NCI-H2171 (cell line): ENCODE measurements around the gene SLC35E3.

Experiments used
- DNase-seq: peaks from one replicate; lab custom pipeline; 2025; lab: John Stamatoyannopoulos, UW

SLC35E3 gene

DNA sequence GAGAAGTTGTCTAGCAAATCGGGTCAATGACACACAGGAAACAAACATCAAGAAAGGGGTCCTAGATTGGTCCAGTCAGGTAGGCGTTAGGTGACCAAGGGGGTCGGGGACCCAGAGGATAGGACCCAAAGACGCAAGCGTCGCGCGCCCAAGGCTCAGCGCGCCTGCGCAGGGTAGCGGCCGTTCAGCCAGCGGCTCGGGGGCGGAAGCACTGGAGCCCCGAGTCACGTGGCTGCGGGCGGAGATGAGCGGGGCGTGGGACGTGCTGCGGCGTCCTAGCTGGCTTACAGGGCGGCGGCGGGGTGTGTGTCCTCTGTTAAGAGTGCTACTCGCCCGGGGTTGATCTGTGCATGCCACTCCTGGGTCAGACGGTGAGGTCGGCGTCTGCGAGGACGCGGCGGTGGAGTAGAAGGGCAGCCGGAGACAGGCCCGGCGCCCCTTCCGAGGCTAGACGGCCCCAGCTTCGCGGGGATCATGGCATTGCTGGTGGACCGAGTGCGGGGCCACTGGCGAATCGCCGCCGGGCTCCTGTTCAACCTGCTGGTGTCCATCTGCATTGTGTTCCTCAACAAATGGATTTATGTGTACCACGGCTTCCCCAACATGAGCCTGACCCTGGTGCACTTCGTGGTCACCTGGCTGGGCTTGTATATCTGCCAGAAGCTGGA lies at the start of gene SLC35E3:
Gene SLC35E3, plus strand, starts transcription at position 273 of the 668 bp plus-strand sequence. Its CDS starts 202 bp downstream, at position 475.
- peak; percentile 91 for DNase-seq

DNA sequence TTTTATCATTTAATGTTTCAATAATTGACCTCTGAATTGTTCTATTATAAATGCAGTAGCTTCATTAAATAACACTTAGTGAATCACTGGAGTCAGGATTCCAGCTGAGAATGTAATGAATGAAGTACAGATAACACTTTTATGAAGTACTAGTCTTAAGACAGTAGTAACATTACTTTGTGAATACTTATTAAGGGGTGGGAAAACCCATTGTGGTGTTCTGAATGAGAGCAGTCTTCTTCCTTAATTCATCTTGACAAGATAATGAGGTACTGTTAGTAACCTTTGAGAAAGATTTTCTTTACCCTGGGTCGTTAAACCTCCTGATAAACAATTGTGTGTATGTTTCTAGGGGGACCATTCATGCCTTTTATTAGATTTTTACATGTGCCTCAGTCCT lies 46.5 kb upstream of the SLC35E3 start:
- no peak for DNase-seq

DNA sequence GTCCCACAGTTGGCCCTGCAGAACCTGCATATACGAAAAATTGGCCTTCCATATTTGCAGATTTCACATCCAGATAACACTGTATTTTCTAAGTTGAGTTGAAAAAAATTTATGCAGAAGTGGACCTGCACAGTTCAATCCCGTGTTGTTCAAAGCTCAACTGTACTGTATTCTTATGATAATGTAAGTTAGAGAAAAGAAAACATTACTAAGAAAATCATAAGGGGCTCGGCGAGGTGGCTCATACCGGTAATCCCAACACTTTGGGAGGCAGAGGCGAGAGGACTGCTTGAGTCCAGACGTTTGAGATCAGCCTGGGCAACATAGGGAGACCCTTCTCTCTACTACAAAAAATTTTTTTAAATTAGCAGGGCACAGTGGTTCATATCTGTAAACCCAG lies 18.2 kb upstream of the SLC35E3 start:
- no peak for DNase-seq

DNA sequence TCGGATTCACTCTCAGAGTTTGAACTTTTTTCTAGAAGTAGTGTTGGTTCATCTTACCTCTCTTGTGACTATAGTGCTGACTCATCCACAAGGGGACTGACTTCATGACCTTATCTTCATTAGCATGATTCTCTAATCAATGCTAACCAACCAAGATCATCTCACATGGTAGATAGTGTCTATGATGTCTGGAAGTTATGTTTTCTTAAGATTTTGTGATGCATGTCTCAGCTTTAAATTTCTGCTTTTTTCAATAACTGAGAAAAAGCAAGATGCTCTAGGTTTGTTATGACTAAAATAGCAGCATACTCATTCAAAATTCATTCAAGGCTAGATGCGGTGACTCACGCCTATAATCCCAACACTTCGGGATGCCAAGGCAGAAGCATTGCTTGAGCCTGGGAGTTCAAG lies 12.3 kb upstream of the SLC35E3 start:
- DNase-seq: no peak

DNA sequence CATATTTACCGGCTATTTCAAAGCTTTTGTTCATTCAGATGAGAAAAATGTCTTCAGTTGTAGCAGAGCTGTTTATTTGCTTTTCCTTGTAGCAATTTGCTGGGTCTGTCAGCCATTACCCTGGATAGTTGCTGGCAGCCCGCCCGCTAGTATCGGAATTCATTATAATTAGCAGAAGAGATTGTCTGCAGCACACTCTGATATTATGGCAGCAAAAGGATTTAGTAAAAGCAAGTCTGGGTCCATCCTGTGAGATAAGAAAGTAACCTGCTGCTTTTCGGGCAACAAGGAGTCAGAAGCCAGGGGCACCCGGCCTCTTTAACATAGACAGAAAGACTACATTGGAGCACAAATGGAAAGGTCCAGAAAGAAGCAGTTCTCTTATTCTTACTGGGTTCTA lies 6.1 kb upstream of the SLC35E3 start:
- DNase-seq: no peak

DNA sequence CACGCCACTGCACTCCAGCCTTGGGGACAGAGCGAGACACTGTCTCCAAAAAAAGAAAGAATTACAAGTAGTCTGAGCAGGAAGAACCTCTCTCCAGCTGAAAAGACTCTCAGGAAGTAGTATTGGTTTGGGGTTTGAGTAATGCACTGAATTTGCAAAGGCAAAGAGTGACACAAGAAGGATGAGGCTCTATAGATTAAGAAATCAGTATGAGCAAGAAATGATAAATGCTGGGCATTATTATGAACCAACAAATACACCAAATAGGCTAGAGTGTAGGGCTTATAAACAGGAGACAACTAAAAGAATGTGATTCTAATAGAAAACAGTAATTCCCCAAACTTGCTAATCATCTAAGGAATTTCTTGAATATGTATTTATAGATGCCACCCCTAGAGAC lies 2.6 kb upstream of the SLC35E3 start:
- DNase-seq: no peak

DNA sequence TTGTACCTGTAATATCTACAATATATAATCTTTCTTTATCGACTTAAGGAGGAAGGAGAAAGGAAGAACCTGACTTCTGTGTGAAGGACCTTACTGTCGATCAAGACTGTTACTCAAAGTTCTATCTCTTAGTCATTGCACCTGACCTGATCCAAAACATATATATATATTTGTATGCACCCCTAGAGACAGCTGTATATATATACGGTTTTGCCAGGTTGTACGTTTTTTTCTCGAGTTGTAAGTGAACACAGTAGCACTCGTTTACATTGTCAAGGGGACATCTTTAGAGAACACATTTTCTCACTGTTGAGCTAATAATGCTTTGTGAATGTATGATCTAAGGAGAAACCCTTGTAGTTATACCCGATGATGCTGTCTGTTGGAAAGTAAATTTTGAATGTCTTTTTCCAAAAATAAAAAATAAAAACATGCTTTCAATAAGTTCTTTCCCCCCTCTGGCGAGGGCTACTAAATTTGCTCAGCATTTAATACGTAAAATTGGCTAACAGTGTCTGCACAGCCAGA lies 536 bp upstream of the SLC35E3 start:
- no peak for DNase-seq

DNA sequence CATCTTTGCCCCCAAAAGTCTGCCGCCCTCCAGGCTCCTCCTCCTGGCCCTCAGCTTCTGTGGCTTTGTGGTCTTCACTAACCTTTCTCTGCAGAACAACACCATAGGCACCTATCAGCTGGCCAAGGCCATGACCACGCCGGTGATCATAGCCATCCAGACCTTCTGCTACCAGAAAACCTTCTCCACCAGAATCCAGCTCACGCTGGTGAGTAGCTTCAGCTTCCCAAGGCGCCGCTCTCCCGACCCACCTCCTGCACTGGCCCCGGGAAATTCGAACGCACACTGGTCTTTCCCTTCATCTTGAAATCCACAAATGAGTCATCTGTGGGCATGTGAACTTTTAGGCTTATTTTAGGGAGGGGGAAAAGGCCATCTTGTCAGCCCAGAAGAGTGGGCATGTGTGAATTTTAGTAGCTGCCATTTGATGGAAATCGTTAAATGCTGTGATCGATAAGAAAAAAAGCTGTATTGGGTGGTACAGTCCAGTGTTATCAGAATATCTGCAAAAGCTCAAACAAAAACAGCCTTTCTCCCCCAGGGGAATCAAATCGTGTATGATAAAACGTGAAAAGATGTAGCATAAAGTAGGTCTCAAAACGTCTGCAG lies 700 bp downstream of the SLC35E3 start:
- DNase-seq: no peak

DNA sequence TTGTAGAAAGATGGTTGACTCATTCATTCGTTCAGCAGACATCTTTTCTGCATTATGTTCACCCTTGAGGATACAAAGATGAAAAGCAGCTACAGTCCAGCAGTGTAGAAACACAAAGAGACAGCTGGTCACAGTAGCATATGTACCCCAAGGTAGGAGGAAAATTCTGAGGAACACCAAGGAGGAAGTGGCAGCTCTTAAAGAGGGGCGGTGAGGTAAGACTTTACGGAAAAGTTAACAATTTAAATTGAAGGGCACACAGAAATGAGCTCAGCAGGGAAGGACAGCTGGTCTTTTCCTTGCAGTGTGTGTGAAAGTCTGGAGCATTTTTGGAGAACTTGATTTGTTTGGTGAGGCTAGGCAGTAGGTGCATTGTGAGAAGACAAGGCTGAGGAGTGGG lies 3.5 kb downstream of the SLC35E3 start:
- DNase-seq: no peak

DNA sequence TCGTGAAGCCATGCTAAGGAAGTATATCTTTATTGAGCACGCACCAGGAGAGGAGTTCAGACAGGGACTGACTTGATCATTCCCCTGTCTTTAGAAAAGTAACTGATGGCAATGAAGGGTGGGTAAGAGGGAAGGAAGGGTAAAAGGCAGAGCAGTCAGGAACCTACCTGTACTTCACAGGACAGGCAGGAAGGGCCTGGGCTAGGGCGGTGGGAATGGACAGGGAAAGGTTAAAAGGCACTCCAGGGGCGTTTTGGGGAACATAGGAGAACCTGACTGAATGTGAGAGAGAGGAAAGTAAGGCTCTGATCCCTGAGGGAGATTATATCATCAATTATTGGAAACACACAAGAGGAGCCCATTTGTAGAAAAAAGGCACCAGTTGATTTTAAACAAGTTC lies 3.9 kb downstream of the SLC35E3 start:
- no peak for DNase-seq

DNA sequence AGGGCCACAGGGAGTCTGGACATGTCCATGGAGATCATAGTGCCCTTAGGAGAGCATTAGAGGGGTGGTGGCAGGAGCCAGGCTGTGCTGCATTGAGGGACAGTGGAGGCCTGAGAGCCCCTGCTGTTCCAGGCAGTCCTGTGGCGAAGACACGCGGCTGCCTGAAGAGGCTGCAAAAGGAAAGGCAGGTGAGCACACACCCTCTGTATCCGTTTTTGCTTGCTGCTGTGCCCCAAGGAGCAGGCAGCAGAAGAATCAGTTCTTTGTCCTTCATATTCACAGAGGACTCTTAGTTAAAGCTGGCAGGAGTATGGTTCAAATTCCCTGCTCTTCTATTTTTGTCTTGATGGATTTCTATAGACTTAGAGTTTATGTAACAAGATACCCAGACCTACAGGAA lies 4.5 kb downstream of the SLC35E3 start:
- no peak for DNase-seq

DNA sequence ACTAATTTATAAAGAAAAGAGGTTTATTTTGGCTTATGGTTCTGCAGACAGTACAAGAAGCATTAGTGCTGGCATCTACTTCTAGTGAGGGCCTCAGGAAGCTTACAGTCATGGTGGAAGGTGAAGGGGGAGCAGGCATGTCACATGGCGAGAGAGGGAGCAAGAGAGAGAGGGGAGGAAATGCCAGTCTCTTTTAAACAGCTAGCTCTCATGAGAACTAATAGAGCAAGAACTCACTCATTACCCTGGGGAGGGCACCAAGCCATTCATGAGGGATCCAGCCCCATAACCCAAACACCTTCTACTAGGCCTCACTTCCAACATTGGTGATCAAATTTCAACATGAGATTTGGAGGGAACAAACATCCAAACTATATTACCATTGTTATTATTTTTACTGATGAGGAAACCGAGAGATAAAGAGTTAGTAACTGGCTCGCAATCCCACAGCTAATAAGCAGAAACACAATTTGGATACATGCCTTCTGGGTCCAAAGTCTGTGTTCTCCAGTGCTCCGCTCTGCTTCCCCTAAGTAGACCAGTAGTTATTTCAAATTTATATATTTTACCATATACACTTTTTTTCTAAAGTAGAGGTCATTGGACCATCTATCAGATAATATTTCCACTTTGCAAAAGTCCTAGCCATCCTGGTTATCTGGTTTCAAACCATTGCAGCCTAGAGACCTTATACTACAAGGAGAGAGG lies 9.7 kb downstream of the SLC35E3 start:
- no peak for DNase-seq

DNA sequence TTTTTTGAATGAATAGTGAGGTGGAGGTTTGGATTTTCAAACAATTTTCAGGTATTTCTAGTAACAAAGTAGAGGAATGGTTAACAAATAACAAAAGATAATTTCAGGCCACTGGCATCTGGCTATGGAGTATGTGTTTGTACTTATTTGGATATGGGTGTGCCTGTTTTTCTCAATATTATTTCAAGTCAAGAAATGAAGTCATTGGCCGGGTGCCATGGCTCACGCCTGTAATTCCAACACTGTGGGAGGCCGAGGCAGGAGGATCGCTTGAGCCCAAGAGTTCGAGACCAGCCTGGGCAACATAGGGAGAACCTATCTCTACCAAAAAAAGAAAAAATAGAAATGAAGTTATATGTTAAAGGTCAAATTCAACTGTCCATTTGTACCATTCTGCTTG lies 13.9 kb downstream of the SLC35E3 start:
- DNase-seq: no peak

DNA sequence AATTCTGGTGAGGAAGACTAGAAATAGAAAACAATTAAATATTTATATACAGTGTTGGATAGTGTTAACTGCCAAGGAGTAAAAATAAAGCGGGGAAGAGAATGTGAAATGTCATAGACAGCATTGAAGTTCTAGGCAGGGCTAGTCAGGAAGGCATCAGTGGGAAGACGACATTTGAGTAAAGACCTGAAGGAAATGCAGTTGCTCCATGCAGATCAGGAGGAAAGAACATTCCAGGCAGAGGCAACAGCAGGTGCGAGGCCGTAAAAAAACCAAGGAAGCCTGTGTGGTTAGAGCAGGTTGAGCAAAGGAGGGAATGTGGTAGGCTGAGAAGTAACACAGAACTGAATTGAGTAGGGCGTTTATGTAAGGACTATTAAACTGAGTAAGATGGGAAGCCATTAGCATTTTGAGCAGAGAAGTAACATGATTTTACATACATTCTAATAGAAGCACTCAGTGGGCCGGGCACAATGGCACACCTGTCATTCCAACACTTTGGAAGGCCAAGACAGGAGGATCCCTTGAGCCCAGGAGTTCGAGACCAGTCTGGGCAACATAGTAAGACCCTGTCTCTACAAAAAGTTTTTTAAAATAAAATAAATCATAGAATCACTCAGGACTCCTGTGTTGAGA lies 14.9 kb downstream of the SLC35E3 start:
- no peak for DNase-seq

DNA sequence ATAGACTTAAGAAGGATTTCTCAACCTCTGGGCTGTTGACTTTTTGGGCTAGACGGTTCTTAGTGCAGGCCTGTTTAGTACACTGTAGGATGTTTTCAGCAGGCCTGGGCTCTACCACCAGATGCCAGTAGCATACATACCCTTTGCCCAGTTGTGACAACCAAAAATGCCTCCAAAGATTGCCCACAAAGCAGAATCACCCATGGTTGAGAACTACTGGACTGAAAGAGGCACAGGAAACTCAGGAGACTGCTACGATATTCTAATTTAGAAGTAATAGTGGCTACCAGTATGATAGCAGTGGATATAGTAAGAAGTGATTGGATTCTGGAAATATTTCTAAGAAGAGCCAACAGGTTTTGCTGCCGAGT lies 15.5 kb downstream of the SLC35E3 start:
- DNase-seq: no peak

DNA sequence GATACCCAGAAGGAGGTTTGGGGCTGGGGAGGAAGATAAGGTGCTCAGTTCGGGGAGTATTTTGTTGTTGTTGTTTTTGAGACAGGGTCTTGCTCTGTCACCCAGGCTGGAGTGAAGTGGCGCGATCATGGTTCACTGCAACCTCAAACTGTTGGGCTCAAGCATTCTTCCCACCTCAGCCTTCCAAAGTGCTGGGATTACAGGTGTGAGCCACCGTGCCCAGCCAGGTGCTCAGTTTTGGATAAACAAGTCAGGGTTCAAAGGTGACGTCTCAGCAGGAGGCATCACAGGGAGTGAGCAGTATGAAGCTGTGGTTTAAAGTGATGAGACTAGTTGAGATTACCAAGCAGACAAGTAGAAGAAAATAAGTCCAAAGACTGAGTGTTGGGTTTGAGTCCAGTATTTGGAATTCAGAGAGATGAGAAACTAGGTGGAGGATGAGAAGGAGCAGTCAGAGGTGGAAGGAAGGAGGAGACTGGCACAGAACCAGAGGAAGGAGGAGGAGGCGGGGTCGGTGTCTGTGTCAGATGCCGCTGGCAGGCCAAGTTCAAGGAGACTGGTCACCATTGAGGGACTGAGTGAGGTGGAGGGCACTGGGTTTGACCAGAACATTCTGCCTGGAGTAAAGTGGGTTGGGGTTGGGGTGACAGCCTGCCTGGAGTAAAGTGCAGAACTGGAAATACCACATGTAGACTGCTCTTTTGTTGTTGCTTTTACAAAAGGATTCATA lies 16.1 kb downstream of the SLC35E3 start:
- DNase-seq: no peak

DNA sequence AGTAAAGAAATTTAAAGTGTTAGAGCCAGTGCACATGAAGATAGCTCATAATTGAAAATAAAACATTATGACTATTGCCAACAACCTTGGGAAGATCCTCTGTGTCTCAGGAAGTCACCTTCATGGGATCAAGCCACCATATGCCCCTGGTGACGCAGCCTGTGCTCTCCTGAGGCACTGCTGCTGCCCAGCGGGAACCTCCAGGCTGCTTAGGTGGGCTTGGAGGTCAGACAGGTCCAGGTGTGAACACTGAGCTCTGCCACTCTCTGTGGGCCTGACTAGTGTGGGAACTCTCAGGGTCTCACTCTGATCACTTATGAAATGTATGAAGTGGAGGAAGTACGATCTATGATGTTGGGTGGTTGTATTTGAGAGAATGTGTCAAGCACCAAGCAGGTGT lies 16.7 kb downstream of the SLC35E3 start:
- DNase-seq: no peak

DNA sequence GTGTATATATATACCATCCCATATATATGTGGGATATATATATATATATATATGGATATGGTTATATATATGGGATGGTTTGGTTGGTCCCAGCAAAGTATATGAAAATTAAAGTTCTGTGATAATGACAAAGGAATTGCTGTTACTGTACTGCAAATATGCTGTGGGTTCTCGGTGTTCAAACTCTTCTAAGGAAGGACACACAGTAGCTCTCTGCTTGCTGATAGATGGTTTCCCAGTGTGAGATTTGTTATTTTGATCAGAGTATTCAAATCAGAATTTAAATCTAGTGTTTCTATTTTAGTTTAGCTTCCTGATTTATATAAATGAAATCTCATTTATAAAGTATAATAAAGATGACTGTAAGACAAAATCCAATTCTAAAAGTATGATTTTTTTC lies 19.7 kb downstream of the SLC35E3 start:
- no peak for DNase-seq

DNA sequence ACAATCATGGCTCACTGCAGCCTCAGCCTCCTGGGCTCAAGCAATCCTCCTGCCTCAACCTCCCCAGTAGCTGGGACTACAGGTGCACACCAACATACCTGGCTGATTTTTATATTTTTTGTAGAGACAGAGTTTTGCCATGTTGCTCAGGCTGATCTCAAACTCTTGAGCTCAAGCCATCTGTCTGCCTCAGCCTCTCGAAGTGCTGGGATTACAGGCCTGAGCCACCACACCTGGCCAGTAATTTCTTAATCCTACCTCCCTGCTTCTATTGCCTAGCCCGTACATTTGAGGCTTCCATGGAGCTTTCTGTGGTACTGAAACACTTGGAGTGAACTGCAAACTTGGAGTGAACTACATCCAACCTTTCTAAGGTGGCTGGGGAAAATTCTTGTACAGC lies 20.7 kb downstream of the SLC35E3 start:
- no peak for DNase-seq

DNA sequence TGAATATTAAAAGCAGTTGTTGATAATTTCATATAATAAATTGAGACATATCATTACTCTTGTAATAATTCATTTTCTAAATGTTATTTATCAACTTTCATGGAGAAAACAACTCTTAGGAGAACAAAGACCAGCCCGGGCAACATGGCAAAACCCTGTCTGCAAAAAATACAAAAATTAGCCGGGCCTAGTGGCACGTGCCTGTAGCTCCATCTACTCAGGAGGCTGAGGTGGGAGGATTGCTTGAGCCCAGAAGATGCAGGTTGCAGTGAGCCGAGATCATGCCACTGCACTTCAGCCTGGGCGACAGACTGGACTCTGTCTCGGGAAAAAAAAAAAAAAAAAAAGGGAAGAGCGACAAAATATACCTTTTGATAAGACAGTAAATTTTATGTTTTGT lies 21.2 kb downstream of the SLC35E3 start:
- DNase-seq: no peak

DNA sequence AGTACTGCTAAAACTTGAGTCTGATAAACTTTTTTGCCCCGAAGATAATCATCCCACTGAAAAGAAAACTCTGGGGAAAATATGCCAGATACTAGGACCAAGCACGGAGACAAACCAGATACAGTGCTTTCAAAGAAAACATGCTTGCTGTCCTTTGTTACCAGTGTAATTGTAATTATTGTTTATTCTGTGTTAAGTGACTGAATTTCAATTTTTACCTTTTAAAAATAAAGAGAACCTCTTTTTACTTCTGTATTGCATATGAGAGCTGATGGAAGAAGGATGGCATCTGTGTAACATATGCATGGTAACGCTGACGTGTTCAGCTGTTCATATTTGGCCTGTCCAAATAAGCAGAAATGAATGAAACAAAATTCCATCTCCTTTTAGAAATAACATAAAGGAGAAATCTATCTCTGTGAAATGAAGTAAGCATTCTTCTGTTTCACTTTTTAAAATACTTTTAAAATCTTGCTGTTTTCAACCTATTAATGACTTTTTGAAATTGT lies 22.5 kb downstream of the SLC35E3 start:
- DNase-seq: no peak

DNA sequence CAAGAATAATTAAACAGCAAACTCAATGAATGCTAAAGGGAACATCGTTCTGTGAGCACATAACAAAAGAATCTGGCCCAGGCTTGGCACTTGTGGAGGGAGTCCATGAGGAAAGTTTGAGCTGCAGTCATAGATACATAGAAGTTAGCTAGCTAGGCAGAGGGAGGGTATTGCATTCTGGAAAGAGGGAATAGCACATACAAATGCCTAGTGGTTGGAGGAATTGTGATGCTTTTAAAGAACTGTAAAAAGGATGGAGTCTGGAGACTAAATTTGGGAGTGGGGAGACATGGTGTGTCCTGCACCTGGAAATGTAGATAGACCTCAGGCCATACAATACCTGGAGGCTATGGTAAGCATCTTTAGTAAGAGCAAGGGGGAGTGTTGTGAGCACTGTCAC lies 24.0 kb downstream of the SLC35E3 start:
- no peak for DNase-seq
